GM21360 (cell line): Measurements from ENCODE around the gene NHLRC4.

Experiments
- ATAC-seq: cut with Tn5 transposase; IDR thresholded peaks from one replicate; pipeline ENCODE4 v1.9.1; 2021; ENCODE audit warnings: mild to moderate bottlenecking, moderate library complexity; ENCODE audit not compliant: unreplicated experiment

NHLRC4 gene, protein sequence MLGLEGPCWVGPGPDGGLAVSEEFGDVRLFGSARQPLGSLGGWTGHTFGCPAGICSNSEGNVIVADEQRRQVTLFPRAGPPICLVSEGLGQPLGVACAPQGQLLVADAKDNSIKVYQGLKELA

DNA sequence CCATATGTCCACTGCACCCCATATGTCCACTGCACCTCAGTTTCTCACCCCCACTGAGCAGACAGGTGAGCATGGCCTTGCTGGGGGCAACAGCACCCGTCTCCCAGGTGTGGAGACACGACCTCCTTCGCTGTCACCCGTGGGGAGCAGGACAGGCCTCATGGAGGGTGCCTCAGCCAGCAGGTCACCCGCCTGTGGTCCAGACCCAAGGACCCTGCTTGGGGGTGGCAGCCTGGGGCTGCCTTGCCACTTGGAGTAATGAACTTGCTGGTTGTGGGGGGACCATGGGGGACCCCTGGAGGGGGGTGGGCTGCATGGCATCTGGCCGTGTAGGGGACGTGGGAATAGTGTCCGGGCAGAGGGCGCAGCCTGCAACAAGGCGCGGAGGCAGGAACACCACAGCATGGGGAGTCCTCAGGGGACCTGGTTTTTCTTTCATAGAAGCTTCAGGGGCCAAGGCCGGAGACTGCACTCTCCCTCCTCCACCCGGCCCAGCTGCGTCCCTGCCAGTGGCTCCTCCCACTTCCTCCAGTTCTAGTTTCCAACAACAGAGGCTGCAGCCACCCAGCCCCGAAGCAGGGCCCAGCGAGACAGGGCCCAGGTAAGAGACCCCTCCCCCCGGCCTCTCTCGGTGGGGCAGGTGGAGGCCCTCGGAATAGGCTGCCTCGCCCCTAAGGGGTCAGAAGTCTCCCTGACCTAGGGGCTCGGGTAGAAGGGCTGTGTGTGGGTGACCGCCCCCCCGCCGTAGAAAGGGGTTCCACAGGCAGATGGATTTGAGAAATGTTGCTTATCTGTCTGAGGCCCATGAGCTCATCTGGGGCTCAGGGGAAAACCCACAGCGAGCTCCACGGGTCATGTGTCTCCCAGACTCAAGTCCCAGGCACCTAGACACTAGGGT is at the start of gene NHLRC4:
NHLRC4 (plus strand) TSS at position 531 of the 898 bp plus-strand sequence. CDS start 1,043 bp downstream, outside the sequence.
- no peak for ATAC-seq

GRCh38 chr16:518858-519257 is 47.9 kb upstream of the NHLRC4 start:
- no peak for ATAC-seq

- ATAC-seq = no peak
Observed at GRCh38 chr16:519425-519824, 47.4 kb upstream of the NHLRC4 start.

GRCh38 chr16:519841-520687 is 46.7 kb upstream of the NHLRC4 start:
- no peak for ATAC-seq

DNA sequence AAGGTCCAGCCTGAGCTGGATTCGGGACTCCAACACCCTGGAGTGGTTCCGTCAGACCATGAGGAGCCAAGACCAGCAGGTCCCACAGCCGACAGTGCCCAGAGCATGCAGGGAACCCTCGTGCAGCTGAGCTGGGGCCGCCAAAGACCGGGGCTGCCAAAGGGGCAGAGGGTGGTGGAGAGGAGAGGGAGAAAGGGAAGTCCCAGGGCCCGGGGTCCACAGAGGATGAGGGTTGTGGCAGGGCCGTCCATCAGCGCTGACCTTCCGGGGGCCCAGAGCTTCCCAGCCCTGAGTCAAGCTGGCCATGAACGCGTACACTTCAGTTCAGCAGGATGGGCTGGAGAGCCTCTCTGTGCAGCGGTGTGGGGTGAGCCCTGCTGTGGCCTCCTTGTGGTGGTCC is 46.0 kb upstream of the NHLRC4 start:
- no peak for ATAC-seq

DNA sequence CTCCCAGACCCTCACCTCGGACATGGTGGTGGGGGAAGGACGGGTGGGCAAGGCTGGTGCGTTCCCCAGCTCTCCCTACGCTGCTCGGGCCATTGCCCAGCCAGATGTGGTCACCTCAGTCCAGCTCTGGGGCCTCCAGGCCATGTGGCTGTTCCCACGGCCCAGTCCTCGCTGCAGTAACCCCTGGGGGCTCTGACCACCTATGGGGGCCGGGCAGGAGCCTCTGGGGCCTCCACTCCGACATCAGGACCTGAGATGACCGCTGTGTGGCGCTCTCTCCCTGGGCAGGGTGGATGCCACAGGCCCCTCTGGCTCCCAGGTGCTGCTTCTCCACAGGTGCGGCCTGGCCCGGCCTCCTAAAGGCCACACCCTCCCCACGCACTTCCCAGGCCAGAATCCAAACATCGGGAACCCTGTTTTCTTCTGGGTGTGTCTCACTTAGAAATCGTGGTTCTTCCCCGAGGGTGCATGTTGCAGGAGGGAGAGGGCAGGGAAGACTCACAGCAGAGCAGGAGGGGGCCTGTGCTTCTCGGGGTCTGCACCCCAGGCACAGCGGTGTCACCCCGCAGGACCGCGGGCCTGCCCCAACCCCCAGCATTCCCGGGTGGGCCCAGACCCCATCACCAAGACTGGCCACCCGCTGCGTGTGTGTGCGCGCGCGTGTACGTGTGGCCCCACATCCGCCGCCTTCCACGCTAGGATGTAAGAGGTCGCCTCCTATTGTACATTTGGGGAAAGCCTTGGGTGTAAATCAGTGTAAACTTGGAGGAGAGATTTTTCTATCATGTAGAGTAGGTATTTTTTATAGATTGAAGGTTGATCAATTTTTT is 45.2 kb upstream of the NHLRC4 start:
- no peak for ATAC-seq

GRCh38 chr16:522320-523096 is 44.3 kb upstream of the NHLRC4 start:
- ATAC-seq = no peak

- no peak for ATAC-seq
Observed at GRCh38 chr16:523097-523741, 43.6 kb upstream of the NHLRC4 start.

- ATAC-seq = no peak
Observed at GRCh38 chr16:524274-525040, 42.3 kb upstream of the NHLRC4 start.

GRCh38 chr16:525123-525519 is 41.7 kb upstream of the NHLRC4 start:
- no peak for ATAC-seq

DNA sequence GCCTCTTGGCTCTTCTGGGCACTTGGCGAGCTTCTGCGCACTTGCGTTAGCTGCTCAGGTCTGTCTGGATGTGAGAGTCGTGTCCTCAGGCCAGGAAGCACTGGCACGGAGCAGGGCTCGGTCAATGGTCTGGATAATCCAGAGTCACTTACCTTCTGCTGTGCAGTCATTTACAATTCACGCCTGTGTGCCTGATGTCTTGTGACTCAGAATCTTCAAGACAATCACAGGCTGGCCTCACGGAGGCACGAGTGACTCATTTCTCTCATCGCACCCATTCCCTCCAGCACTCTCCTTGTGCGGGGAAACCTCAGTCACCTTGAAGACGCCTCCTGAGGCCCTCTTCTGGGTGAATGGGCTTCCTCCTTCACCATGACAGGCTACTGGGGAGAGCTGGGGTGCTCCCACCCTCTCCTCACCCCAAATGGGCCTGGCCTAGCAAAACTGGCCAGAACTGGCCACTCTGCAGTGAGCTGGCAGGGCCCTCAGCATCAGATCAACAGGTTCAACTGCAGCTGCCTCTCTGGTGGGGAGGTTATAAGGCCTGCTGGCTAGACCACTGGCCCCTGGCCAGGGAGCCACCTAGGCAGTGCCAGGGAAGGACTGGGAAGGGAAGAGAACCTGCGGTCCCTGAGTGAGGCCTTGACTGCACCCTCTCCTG is 41.2 kb upstream of the NHLRC4 start:
- no peak for ATAC-seq

- no peak for ATAC-seq
Observed at GRCh38 chr16:526181-527014, 40.4 kb upstream of the NHLRC4 start.

- ATAC-seq = peak; percentile 60
Observed at GRCh38 chr16:527015-527903, 39.5 kb upstream of the NHLRC4 start, which contains the start of gene CAPN15. Gene CAPN15, plus strand, starts transcription at chr16:527712. Its CDS starts 19,127 bp downstream, at chr16:546839.

GRCh38 chr16:528111-529011 is 38.4 kb upstream of the NHLRC4 start:
- ATAC-seq = peak; percentile 8

GRCh38 chr16:529012-529575 is 37.7 kb upstream of the NHLRC4 start:
- no peak for ATAC-seq
